Activated CD8-positive, alpha-beta memory T cell treated with anti-CD3 and anti-CD28 coated beads, Interleukin-2, amount 50 U/mL, for 48 hours (primary cell): ENCODE measurements around the gene ARHGAP8.
A peak's percentile ranks its signal among the peaks of the same experiment; 100 is the strongest.
"Not testable (repeated sequence)": the region's sequence is repeated elsewhere in the genome, so short reads cannot be mapped to it uniquely, and the experiment has no call there.

ENCODE experiments used
- DNase-seq: peaks from one replicate; pipeline ENCODE4 v3.0.0-alpha.2; 2020

Gene ARHGAP8

DNA sequence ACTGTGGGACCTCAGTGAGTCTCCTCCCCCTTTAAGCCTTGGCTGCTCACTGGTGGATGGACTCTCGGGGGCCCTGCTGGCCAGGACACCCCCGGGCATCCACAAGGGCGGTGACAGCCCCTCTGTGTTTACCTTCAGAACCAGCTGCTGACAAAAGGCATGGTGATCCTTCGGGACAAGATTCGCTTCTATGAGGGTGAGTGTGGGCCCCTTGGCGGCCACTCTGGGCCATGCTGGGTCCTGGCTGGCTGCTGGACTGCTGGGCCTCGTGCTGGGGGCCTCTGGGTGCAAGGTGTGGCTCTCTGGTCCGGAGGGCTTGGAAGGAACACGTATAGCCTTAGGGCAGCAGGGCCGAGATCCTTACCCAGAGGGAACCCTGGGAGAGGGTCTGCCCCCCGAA, 25.9 kb upstream of the ARHGAP8 start:
- no peak for DNase-seq

DNA sequence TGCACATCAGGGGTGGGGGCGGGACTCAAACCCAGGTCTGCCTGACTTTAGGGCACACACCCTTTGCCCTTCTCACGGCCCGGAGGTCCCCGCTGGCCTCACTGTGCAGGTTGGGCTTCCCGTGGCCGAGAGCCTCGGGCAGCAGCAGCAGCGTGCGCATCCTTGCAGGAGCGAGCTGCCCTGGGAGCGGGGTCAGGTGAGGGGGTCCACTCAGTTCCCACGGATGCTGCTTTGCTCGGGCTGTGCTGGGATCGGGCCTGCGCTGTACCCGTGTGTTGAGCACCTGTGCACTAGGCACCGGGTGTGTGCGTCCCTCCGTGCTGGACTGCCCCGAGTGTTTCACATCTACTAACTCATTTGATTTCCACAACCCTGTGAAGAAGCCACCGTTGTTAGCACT, 25.2 kb upstream of the ARHGAP8 start:
- DNase-seq, result no peak

DNA sequence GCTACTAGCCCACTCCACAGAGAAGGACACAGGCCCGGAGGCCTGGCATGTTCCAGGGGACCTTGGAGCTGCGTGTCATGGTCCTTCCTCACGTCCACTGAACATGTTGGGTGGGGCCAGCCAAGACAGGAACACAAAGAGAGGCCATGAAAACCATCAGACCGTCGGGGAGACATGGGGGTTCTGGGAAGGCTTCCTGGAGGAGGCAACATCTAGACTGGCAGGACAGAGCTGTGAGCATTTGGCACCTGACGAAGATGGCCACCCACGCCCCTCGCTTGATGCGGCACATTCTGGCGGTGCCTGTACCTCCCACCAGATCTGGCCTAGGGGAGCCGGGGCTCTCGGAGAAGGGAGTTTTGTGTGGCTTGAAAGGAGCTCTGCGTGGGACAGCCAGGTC, 24.7 kb upstream of the ARHGAP8 start:
- no peak for DNase-seq

DNA sequence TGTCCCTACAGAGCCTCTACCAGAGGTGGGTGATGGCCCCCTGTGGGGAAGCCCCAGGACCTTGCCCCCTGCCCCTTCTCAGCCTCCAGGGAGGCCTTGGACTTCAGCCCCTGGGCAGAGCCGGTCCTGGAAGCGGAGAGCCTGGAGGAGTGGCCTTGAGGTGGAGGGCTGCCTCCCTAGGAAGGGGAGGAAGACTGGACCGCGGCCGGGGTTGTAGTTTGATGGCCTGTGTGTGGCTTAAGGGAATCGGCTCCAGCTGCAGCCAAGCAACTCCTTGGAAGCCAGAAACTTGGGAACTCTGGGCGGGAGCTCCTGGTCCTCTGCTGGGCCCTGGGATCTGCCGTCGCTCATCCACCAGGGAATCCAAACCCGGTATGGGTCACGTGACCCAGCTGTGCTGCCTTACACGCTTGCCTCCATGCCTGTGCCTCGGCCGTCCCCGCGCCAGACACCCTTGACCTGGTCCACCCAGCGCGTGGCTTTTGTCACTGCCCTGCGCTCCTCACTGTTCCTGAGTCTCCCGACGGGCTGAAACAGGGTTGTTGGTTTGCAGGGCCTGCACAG, 23.5 kb upstream of the ARHGAP8 start:
- no peak for DNase-seq

DNA sequence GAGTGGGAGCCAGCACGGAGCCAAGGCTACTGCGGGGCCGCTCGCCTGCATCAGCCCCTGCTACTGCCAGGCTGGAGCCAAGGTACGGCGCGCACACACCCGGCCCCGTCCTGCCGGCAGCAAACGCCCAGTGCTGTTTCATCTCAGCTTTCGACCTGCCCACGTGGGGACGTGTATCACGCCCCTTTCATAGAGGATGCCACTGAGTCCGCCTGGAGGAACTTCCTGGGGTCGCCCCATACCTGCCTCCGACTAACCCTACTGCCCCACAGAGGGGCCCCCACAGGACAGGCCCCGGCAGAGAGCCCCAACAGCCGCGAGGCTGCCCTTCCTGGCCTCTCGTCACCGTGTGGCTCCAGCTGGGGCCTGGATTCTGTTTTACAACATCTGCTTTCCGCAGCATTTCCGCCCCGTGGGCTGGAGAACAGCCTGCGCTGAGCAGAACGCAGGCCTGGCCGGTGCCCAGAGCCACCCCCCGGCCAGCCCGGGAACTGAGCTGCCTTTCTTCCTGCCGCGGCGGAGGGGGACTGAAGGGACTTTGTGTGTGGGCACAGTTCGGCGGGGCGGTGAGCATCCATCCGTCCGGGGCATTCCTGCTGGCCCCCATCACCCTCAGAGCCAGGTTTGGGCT, 22.9 kb upstream of the ARHGAP8 start:
- DNase-seq, result no peak

DNA sequence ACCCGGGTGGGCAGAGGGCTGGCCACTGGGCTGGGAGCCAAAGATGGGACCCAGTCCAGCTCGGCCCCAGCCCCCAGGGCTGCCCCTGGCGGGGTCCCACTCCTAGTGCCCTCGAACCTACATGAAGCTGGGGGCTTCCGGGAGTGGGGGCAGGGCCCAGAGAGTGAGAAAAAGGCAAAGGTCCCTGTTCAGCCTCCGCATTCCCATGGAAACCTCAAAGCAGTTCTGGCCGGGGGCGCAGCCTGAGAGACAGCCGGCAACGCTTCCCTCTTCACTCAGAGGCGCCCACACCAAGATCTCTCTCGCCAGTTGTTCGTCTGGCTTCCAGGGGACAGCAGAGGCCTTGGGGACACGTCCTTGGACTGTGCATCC, 22.4 kb upstream of the ARHGAP8 start:
- no peak for DNase-seq

DNA sequence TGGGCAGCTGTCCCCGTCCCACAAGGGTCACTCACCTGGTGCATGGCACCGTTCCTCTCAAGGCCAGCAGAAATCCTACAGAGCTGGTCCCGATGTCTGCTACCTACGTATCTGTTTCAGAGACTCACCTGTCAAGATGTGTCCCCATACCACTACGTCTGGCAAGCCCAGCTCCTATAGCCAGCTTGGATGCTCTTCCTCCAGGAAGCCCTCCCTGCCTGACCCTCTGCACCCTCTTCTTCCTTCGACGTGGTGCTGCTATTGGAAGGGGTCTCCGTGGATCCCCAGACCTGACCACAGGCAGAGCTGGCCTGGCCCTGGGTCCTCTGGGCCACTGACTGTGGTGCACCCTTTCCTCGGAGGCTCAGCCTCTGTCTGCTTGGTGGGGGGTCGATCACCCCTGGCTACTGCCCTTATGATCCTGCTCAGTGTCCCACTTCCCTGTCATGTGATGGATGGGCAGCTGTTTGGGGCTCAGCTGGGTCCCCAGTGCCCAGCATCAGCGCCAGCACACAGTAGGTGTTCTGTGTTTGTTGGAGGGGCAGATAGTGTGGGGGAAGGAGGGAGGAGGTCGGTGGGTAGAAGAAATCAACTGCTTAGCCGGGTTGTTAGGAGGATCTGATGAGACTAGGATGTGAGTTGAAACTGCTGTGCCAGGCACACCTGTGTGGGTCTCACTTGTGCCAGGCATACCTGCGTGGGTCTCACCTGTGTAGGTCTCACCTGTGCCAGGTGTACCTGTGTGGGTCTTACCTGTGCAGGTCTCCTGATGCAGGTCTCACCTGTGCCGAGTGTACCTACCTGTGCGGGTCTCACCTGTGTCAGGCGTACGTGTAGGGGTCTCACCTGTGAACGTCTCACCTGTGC, 21.7 kb upstream of the ARHGAP8 start:
- DNase-seq, result no peak

DNA sequence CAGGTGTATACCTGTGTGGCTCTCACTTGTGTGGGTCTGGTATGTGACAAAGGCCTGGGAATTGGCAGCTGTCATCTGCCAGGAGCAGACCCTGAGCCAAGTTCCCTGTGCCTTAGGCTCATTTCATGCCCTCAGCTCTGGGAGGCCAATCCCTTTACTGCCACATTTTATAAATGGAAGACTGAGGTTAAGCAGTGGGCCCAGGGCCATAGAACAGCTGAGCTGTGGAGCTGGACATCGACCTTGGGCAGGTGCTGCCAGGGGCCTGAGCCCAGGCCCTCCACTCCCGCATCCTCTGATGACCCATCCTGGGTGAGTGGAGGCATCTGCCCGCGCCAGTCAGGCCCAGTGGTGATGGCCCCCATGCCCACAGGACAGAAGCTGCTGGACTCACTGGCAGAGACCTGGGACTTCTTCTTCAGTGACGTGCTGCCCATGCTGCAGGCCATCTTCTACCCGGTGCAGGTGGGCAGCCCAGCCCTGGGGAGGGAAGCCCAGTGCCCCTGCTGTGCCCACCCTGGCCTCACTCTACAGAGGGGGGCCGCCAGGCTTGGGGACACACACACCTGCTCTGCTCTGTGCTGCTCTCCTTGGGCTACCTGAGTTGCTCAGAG, 20.9 kb upstream of the ARHGAP8 start:
- DNase-seq, result no peak

DNA sequence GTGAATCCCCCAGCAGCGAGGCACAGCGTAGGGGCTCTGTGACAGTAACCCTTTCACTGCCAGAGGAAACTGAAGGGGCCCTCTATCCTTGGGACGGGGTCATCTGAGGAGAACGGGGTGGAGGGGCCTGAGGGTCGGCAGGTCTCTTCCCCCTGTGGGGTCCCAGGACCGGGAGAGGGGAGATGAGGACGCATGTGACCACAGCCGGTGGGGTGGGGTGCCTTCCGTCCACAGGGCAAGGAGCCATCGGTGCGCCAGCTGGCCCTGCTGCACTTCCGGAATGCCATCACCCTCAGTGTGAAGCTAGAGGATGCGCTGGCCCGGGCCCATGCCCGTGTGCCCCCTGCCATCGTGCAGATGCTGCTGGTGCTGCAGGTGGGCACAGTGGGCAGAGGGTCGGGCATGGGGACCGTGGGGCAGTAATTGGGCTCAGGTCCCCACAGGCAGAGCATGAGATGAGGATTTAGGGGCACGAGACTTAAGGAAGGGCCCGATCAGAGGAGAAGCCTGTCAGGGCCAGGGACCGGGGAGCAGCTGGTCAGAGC, 20.3 kb upstream of the ARHGAP8 start:
- DNase-seq, result no peak

DNA sequence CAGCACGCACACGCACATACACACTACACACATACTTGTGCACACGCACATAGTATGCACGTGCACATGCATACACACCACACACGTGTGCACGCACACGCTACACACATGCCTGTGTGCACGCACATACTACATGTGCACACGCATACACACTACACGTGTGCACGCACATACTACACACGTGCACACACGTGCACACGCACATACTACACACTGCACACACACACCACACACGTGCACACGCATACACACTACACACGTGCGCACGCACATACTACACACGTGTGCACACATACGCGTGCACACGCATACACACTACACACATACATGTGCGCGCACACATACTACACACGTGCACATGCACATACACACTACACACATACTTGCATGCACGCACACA, 19.7 kb upstream of the ARHGAP8 start:
- DNase-seq, result no peak

DNA sequence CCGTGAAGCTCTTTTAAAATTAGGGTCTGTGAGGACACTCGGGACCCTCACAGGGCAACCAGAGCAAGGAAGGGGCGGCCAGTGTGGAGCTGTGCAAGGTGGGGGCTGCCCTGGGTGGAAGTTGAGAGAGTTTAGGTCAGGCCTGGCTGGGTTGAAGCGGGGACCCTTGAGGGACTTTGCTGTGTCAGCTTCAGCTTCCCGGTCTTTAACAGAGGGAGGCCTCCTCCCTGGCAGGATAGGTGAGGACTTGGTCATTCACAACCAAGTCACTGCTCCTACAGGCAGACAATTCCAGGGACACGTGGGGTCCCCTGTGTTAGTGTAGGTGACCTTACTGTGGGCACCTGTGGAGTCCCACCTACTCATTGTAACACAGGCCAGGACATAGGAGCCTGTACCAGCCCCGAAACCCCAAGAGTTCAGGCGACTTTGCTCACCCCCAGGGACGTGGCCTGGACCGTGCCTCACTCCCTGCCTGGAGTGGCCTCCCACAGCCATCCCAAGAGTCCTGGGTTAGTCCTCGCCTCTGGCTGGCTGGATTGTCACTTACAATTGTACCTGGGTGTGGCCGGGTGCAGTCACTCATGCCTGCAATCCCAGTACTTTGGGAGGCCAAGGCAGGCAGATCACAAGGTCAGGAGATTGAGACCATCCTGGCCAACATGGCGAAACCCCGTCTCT, 18.8 kb upstream of the ARHGAP8 start:
- no peak for DNase-seq

DNA sequence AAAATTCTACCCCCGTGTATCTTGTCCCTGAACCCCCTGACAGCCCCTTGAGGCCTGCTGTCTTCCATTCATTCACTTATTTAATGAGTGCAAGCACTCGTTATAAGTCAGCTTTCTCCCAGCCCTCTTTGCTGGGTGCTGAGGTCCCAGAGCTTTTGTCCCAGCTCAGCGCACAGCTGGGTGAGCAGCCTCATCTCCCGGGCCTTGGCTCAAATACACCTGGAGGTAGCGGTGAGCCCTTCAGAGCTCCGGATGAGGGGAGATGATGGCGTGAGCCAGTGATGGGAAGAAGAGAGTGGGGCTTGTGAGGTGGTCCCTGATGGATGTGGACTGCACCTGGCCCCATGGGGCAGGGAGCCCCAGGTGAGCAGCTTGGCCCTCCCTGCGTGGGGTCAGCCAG, 18.1 kb upstream of the ARHGAP8 start:
- no peak for DNase-seq

DNA sequence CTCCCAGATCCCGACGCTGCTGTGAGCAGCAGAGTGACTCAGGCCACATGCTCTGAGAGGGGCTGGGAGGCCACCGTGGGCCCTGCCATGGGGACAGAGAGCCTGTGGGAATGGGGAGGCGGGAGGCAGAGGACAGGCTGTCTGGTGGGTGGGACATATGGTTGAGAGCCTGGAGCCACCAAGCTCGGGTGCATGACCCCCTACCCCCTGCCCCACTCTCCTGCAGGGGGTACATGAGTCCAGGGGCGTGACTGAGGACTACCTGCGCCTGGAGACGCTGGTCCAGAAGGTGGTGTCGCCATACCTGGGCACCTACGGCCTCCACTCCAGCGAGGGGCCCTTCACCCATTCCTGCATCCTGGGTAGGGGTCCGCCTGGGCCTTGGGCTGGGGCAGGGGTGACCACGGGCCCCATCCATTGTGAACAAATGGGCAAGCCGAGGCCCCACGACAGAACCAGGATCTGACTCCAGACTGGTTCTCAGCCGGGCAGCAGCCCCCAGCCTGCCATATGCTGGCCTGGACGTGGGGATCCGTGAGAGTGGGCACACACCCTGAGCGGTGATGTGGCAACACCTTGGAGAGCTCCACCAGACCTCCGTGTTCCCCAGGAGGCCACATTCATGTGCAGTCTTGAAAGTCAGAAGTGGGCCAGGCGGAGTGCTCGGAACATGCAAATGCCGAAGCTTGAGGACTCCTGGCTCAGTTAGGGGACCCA, 17.4 kb upstream of the ARHGAP8 start:
- no peak for DNase-seq

DNA sequence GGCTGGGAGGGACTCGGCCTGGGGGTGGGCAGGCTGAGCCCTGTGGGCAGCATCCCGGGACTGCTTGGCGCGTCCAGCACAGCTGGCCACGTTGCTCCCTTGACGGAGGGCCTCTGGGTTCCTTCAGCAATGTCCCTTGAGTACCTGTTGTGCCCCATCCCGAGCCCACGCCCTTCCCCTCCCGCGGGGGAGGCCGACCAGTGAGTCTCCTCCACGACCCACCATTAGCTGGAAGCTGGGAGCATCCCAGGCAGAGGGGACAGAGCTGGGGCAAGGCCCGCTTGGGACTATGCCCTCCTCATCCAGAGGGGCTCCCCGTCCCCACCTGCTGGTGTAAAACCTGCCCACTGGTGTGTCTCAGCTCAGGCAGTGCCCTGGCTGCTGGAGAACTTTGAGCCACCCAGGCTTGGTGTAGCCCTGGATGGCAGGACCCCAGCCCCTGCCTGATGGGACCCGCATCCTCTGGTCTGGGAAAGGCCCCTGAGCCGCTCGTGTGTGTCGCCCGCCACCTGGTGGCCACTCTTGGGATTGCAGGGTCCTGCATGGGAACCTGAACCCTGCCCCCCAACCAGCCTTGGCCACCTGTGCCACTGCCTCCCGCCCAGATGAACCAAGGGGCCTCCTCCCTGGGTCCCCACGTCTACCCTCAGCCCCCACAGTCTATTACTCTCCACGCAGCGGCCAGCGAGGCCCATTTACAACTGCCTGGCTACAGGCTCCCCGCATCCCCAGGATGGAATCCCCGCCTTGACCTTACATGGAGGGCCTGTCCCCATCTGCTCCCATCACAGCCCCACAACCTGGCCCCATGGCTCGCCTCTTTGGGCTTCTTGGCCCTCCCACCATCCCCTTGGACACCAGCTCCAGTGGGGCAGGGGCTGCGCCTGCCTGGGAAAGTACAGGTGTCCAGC, 16.6 kb upstream of the ARHGAP8 start:
- peak; percentile 100 for DNase-seq

DNA sequence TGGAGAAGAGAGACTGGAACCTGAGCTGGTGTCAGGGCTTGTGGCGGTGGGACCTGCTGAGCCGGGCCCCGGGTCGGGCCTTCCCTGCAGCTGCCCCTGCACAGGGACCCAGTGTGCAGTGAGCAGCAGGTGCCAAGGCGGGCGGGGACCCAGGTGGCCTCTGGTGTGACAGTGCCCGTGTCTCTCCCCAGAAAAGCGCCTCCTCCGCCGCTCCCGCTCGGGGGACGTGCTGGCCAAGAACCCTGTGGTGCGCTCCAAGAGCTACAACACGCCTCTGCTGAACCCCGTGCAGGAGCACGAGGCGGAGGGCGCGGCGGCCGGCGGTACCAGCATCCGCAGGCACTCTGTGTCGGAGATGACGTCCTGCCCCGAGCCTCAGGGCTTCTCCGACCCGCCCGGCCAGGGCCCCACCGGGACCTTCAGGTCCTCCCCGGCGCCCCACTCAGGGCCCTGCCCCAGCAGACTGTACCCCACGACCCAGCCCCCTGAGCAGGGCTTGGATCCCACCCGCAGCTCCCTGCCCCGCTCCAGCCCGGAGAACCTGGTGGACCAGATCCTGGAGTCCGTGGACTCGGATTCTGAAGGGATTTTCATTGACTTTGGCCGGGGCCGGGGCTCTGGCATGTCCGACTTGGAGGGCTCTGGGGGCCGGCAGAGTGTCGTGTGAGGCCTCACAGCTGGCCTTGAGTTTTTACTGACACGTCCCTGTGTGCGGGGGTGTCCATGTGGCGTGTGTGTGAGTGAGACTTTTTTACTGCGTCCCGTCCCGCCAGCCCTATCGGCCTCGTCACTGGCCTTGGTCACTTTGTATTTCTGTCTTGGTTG, 15.6 kb upstream of the ARHGAP8 start:
- DNase-seq, result no peak

DNA sequence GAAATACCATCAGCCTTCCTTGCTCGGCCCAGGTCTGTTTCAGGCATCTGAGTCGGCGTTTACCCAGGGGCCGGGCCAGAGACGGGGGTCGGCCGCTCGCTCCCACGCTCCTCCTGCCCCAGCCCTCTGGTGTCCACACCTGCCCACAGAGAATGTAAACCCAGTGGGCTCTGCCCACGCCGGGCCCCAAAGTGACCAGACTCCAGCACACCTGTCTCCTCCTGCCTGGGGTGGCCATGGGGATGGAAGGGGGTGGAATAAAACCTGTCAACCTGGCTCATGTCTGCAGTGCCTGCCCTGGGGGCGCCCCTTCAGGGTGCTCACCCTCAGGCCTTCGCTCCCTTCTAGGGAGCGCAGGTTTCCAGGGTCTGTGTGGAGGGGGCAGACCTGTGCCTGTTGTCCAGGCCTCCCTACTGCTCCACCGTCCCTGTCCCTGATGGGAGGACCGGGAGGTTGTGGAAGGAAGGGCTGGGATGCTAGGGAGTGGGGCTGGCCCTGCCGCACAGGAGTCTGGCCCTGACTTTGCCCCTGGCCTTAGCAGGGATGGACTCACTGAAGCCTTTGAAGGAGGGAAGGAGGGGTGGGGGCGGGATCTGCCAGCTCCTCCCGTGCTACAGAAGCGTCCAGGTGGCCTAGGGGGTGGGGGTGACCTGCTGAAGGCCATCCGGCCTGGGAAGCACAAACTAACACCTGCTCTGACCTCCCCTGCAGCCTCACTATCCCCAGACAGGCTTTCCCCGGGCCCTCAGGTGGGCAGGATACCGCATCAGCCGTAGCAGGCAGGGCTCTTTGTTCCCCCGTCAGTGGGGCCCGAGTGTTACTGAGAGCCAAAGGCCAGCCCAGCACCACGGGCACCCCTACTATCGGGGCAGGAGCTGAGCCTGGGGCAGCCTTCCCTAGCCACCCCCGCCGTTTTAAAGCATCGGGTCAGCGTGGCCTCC, 14.7 kb upstream of the ARHGAP8 start:
- DNase-seq, result no peak

DNA sequence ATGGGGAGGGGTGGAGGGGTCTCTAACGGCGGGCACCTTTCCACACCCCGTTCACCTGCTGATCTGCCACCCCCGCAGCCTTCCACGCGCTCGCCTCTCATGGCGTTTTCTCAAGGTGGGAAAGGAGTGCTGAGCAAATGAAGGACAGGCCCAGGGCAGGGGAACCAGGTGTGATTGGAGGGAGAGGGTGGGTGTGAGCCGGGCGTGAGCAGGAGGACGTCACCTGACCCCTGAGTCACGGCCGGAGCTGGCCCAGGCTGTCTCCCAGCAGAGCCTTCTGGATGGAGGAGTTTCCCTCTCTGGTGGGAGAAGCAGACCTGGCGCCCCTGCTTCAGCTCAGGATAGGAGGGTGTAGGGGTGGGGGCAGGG, 14.0 kb upstream of the ARHGAP8 start:
- no peak for DNase-seq

DNA sequence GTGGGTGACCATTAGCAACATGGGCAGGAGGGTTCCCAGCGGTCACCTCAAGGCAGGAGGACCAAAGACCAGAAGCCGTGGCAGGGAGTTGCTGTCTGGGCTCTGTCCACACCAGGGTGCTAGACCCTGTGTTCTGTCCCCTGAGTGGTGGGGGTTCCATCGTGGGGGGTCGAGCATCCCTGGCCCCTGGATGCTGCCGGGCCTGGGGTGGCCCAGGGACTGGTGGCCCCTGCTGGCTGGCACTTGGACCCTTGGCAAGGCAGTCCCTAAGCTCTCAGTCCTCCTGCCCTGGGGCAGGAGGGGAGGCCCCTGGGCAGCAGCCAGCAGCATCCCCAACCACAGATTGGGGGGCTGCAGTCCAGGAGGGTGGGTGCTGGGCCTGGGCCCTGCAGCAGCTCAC, 13.4 kb upstream of the ARHGAP8 start:
- DNase-seq, result no peak

DNA sequence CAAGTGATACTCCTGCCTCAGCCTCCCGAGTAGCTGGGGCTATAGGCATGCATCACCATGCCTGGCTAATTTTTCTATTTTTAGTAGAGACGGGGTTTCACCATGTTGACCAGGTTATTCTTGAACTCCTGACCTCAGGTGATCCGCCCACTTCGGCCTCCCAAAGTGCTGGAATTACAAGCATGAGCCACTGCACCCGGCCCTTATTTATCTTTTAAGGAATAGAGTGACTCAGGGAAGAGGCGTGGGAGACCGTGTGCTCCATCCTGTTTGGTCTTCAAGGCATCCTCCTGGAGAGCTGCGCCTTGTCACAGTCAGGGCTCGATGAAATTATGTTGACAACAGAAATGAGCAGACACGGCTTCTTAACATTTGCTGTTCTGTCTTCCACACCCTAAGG, 12.7 kb upstream of the ARHGAP8 start:
- DNase-seq, result not testable (repeated sequence)
